Measurements from ENCODE around the gene CTXND1.
"Not testable (repeated sequence)": the region's sequence is repeated elsewhere in the genome, so short reads cannot be mapped to it uniquely, and the experiment has no call there.

CTXND1 gene

GRCh38 chr15:80156176-80156720 is 95.8 kb downstream of the CTXND1 start:
- Histone ChIP-seq H2BK15ac (ENCODE audit: low read depth, poor library complexity, severe bottlenecking) (no peak overlapping the region), H2AFZ (ENCODE audit: low read depth, low read length) (no peak overlapping the region), H3K23ac (ENCODE audit: low read length in 2 of 2) (no peak overlapping the region), H3K4ac (ENCODE audit: low read depth in 1 of 2, low read length in 2 of 2) (peak overlapping the region in 1 of 2 experiments; percentile 47), H3K4me1 (ENCODE audit: control insufficient read depth, insufficient read depth, low read depth, low read length) (peaks cover 26% of the 10 kb centered on the region), H3K27me3 (ENCODE audit: control insufficient read depth in 1 of 2, insufficient read depth in 1 of 2, low read length in 2 of 2) (no peaks in the 10 kb centered on the region), H2BK120ac (ENCODE audit: low read depth, low read length) (peak overlapping the region; percentile 80), H3K4me3 (ENCODE audit: insufficient read depth in 1 of 2, low read depth in 1 of 2, low read length in 2 of 2) (no peak overlapping the region), H3K9ac (ENCODE audit: low read length) (no peak overlapping the region), H2BK12ac (ENCODE audit: low read length in 2 of 2) (peak overlapping the region in 1 of 2 experiments; percentile 76), H3K9me3 (ENCODE audit: control insufficient read depth, low read length) (no peaks in the 10 kb centered on the region), H4K91ac (ENCODE audit: low read length) (no peak overlapping the region), H3K14ac (ENCODE audit: low read length in 2 of 2) (no peak overlapping the region), H2BK5ac (ENCODE audit: low read depth, low read length, poor library complexity, severe bottlenecking) (no peak overlapping the region), H3K18ac (ENCODE audit: low read depth in 1 of 2, low read length in 2 of 2) (no peak overlapping the region), H4K8ac (ENCODE audit: low read length) (no peak overlapping the region), H2AK5ac (ENCODE audit: low read length, severe bottlenecking) (no peak overlapping the region), H3K4me2 (ENCODE audit: low read length, poor library complexity, severe bottlenecking) (no peak overlapping the region), H3K27ac (ENCODE audit: low read length, poor library complexity, severe bottlenecking) (no peak overlapping the region), H3K36me3 (ENCODE audit: control insufficient read depth in 1 of 2, insufficient read depth in 2 of 2, low read depth in 1 of 2, low read length in 2 of 2) (peaks cover 18 to 22% of the 10 kb centered on the region in 2 experiments), H3K79me1 (replicated peaks; ENCODE audit: low read length, poor library complexity, severe bottlenecking) (peaks cover 35% of the 10 kb centered on the region)
- WGBS, result 80% methylated on average over 5 of the region's 8 CpGs
- no peak for DNase-seq

- peak overlapping the region in 1 of 2 experiments; percentile 76 for H2BK12ac ChIP-seq (ENCODE audit: low read length in 2 of 2)
- peaks cover 18 to 21% of the 10 kb centered on the region in 2 experiments for H3K36me3 ChIP-seq (ENCODE audit: control insufficient read depth in 1 of 2, insufficient read depth in 2 of 2, low read depth in 1 of 2, low read length in 2 of 2)
- peak overlapping the region; percentile 40 to 77 for H3K18ac ChIP-seq (ENCODE audit: low read depth in 1 of 2, low read length in 2 of 2)
- not testable (repeated sequence) for H3K9ac ChIP-seq (ENCODE audit: low read length); H2AFZ ChIP-seq (ENCODE audit: low read depth, low read length); H3K9me3 ChIP-seq (ENCODE audit: control insufficient read depth, low read length); H3K23ac ChIP-seq (ENCODE audit: low read length in 2 of 2); H2BK15ac ChIP-seq (ENCODE audit: low read depth, poor library complexity, severe bottlenecking); H3K4me2 ChIP-seq (ENCODE audit: low read length, poor library complexity, severe bottlenecking); H3K27me3 ChIP-seq (ENCODE audit: control insufficient read depth in 1 of 2, insufficient read depth in 1 of 2, low read length in 2 of 2); H4K91ac ChIP-seq (ENCODE audit: low read length); H3K14ac ChIP-seq (ENCODE audit: low read length in 2 of 2); H2BK5ac ChIP-seq (ENCODE audit: low read depth, low read length, poor library complexity, severe bottlenecking); H2AK5ac ChIP-seq (ENCODE audit: low read length, severe bottlenecking); H3K4me3 ChIP-seq (ENCODE audit: insufficient read depth in 1 of 2, low read depth in 1 of 2, low read length in 2 of 2); H3K27ac ChIP-seq (ENCODE audit: low read length, poor library complexity, severe bottlenecking)
- H3K4ac ChIP-seq (ENCODE audit: low read depth in 1 of 2, low read length in 2 of 2), result peak overlapping the region in 1 of 2 experiments; percentile 41
- peak overlapping the region; percentile 35 for H4K8ac ChIP-seq (ENCODE audit: low read length)
- peaks cover 23% of the 10 kb centered on the region for H3K4me1 ChIP-seq (ENCODE audit: control insufficient read depth, insufficient read depth, low read depth, low read length)
- H3K79me1 ChIP-seq (replicated peaks; ENCODE audit: low read length, poor library complexity, severe bottlenecking), result peaks cover 35% of the 10 kb centered on the region
- peak overlapping the region; percentile 56 for H2BK120ac ChIP-seq (ENCODE audit: low read depth, low read length)
- 59% methylated on average over 14 of the region's 16 CpGs for WGBS
- DNase-seq, result peak; percentile 89
Observed at GRCh38 chr15:80155378-80156175, 96.4 kb downstream of the CTXND1 start.

- WGBS, result 82% methylated on average over 3 of the region's 5 CpGs
- Histone ChIP-seq H3K79me1 (replicated peaks; ENCODE audit: low read length, poor library complexity, severe bottlenecking) (peaks cover 33% of the 10 kb centered on the region), H2BK5ac (ENCODE audit: low read depth, low read length, poor library complexity, severe bottlenecking) (no peak overlapping the region), H2AFZ (ENCODE audit: low read depth, low read length) (no peak overlapping the region), H3K18ac (ENCODE audit: low read depth in 1 of 2, low read length in 2 of 2) (peak overlapping the region; percentile 85 to 96), H4K91ac (ENCODE audit: low read length) (peak overlapping the region; percentile 92), H3K9me3 (ENCODE audit: control insufficient read depth, low read length) (no peaks in the 10 kb centered on the region), H3K4me3 (ENCODE audit: insufficient read depth in 1 of 2, low read depth in 1 of 2, low read length in 2 of 2) (no peak overlapping the region), H2AK5ac (ENCODE audit: low read length, severe bottlenecking) (peak overlapping the region; percentile 84), H2BK120ac (ENCODE audit: low read depth, low read length) (no peak overlapping the region), H2BK15ac (ENCODE audit: low read depth, poor library complexity, severe bottlenecking) (peak overlapping the region; percentile 91), H3K36me3 (ENCODE audit: control insufficient read depth in 1 of 2, insufficient read depth in 2 of 2, low read depth in 1 of 2, low read length in 2 of 2) (peaks cover 15 to 16% of the 10 kb centered on the region in 2 experiments), H2BK12ac (ENCODE audit: low read length in 2 of 2) (peak overlapping the region; percentile 79 to 96), H3K4ac (ENCODE audit: low read depth in 1 of 2, low read length in 2 of 2) (peak overlapping the region; percentile 73 to 81), H3K4me2 (ENCODE audit: low read length, poor library complexity, severe bottlenecking) (no peak overlapping the region), H3K23ac (ENCODE audit: low read length in 2 of 2) (peak overlapping the region in 1 of 2 experiments; percentile 66), H3K27ac (ENCODE audit: low read length, poor library complexity, severe bottlenecking) (no peak overlapping the region), H4K8ac (ENCODE audit: low read length) (no peak overlapping the region), H3K14ac (ENCODE audit: low read length in 2 of 2) (peak overlapping the region in 1 of 2 experiments; percentile 76), H3K27me3 (ENCODE audit: control insufficient read depth in 1 of 2, insufficient read depth in 1 of 2, low read length in 2 of 2) (no peaks in the 10 kb centered on the region), H3K9ac (ENCODE audit: low read length) (no peak overlapping the region), H3K4me1 (ENCODE audit: control insufficient read depth, insufficient read depth, low read depth, low read length) (peaks cover 17% of the 10 kb centered on the region)
- DNase-seq, result peak; percentile 34
Observed at GRCh38 chr15:80155001-80155377, 97.0 kb downstream of the CTXND1 start.

GRCh38 chr15:80154336-80154735 is 97.7 kb downstream of the CTXND1 start:
- peaks cover 12% of the 10 kb centered on the region for H3K4me1 ChIP-seq (ENCODE audit: control insufficient read depth, insufficient read depth, low read depth, low read length)
- H3K4me3 ChIP-seq (ENCODE audit: insufficient read depth in 1 of 2, low read depth in 1 of 2, low read length in 2 of 2), result peak overlapping the region in 1 of 2 experiments; percentile 92
- peak; percentile 44 for DNase-seq
- WGBS, result 85% methylated on average over 6 of the region's 6 CpGs
- no peak overlapping the region for H3K4me2 ChIP-seq (ENCODE audit: low read length, poor library complexity, severe bottlenecking)
- peaks cover 33% of the 10 kb centered on the region for H3K79me1 ChIP-seq (replicated peaks; ENCODE audit: low read length, poor library complexity, severe bottlenecking)
- peak overlapping the region in 1 of 2 experiments; percentile 81 for H3K4ac ChIP-seq (ENCODE audit: low read depth in 1 of 2, low read length in 2 of 2)
- no peak overlapping the region for H3K27ac ChIP-seq (ENCODE audit: low read length, poor library complexity, severe bottlenecking)
- H2BK15ac ChIP-seq (ENCODE audit: low read depth, poor library complexity, severe bottlenecking), result no peak overlapping the region
- H2AFZ ChIP-seq (ENCODE audit: low read depth, low read length), result no peak overlapping the region
- H3K36me3 ChIP-seq (ENCODE audit: control insufficient read depth in 1 of 2, insufficient read depth in 2 of 2, low read depth in 1 of 2, low read length in 2 of 2), result peaks cover 9 to 10% of the 10 kb centered on the region in 2 experiments
- H3K9ac ChIP-seq (ENCODE audit: low read length), result no peak overlapping the region
- H3K23ac ChIP-seq (ENCODE audit: low read length in 2 of 2), result no peak overlapping the region
- H2BK5ac ChIP-seq (ENCODE audit: low read depth, low read length, poor library complexity, severe bottlenecking), result no peak overlapping the region
- peak overlapping the region in 1 of 2 experiments; percentile 91 for H2BK12ac ChIP-seq (ENCODE audit: low read length in 2 of 2)
- peak overlapping the region; percentile 8 for H4K8ac ChIP-seq (ENCODE audit: low read length)
- H3K9me3 ChIP-seq (ENCODE audit: control insufficient read depth, low read length), result no peaks in the 10 kb centered on the region
- no peaks in the 10 kb centered on the region for H3K27me3 ChIP-seq (ENCODE audit: control insufficient read depth in 1 of 2, insufficient read depth in 1 of 2, low read length in 2 of 2)
- H4K91ac ChIP-seq (ENCODE audit: low read length), result peak overlapping the region; percentile 92
- H3K14ac ChIP-seq (ENCODE audit: low read length in 2 of 2), result no peak overlapping the region
- no peak overlapping the region for H2BK120ac ChIP-seq (ENCODE audit: low read depth, low read length)
- peak overlapping the region; percentile 84 for H2AK5ac ChIP-seq (ENCODE audit: low read length, severe bottlenecking)
- peak overlapping the region; percentile 74 to 85 for H3K18ac ChIP-seq (ENCODE audit: low read depth in 1 of 2, low read length in 2 of 2)

Data from mesenchymal stem cell (in vitro differentiated cells and primary cell).